Trophoblast cell (in vitro differentiated cells and primary cell): ENCODE data around the gene SCN5A.
"Not testable (repeated sequence)": the region's sequence is repeated elsewhere in the genome, so short reads cannot be mapped to it uniquely, and the experiment has no call there.

Experiments
- DNase-seq, 2 donors: peaks; one replicate each; pipeline ENCODE4 v3.0.0-alpha.2; 2016
- H2AFZ ChIP-seq: 2 replicates; pipeline ENCODE4 v1.6.1; 2013; ENCODE audit warnings: low read length, moderate library complexity, mild to moderate bottlenecking; ENCODE audit not compliant: insufficient read depth, poor library complexity
- H2AK5ac ChIP-seq: 2 replicates; pipeline ENCODE4 v1.6.1; 2013; ENCODE audit warnings: mild to moderate bottlenecking, low read length
- H2BK120ac ChIP-seq: 2 replicates; pipeline ENCODE4 v1.6.1; 2013; ENCODE audit warnings: low read length, mild to moderate bottlenecking, moderate library complexity; ENCODE audit not compliant: insufficient read depth, poor library complexity
- H2BK12ac ChIP-seq: 2 replicates; pipeline ENCODE4 v1.6.1; 2013; ENCODE audit warnings: mild to moderate bottlenecking, low read length, moderate library complexity
- H2BK5ac ChIP-seq: 2 replicates; pipeline ENCODE4 v1.6.1; 2013; ENCODE audit warnings: low read length, low read depth, moderate library complexity, mild to moderate bottlenecking; ENCODE audit not compliant: poor library complexity
- H3K14ac ChIP-seq: 2 replicates; pipeline ENCODE4 v1.6.1; 2013; ENCODE audit warnings: mild to moderate bottlenecking, low read length
- H3K18ac ChIP-seq: 2 replicates; pipeline ENCODE4 v1.6.1; 2013; ENCODE audit warnings: mild to moderate bottlenecking, low read length
- H3K23ac ChIP-seq: 2 replicates; pipeline ENCODE4 v1.6.1; 2013; ENCODE audit warnings: low read length
- H3K27ac ChIP-seq: 2 replicates; pipeline ENCODE4 v1.5.1; 2013; ENCODE audit warnings: low read depth, mild to moderate bottlenecking, inconsistent platforms, low read length, moderate library complexity
- H3K27me3 ChIP-seq: 2 replicates; pipeline ENCODE4 v1.6.1; 2013; ENCODE audit warnings: inconsistent platforms, mild to moderate bottlenecking, low read length, moderate library complexity; ENCODE audit not compliant: insufficient read depth
- H3K36me3 ChIP-seq, 2 experiments: 1 replicate in 1 of 2; 2 replicates in 1 of 2; pipeline ENCODE4 v1.6.1; 2013; ENCODE audit warnings: low read length in 2 of 2, mild to moderate bottlenecking in 2 of 2, moderate library complexity in 1 of 2; ENCODE audit not compliant: insufficient read depth in 2 of 2, control insufficient read depth in 1 of 2
- H3K4ac ChIP-seq: 2 replicates; pipeline ENCODE4 v1.6.1; 2013; ENCODE audit warnings: low read depth, mild to moderate bottlenecking, low read length, moderate library complexity
- H3K4me1 ChIP-seq, 2 experiments: 1 replicate in 1 of 2; 2 replicates in 1 of 2; pipeline ENCODE4 v1.6.1; 2013; ENCODE audit warnings: low read length in 2 of 2, mild to moderate bottlenecking in 2 of 2, moderate library complexity in 1 of 2; ENCODE audit not compliant: insufficient read depth in 2 of 2, control insufficient read depth in 1 of 2
- H3K4me2 ChIP-seq: 2 replicates; pipeline ENCODE4 v1.6.1; 2013; ENCODE audit warnings: inconsistent platforms, mild to moderate bottlenecking, low read length, moderate library complexity
- H3K4me3 ChIP-seq: 2 replicates; pipeline ENCODE4 v1.5.1; 2013; ENCODE audit warnings: mild to moderate bottlenecking, low read depth, low read length, inconsistent platforms
- H3K79me1 ChIP-seq: one replicate; pipeline ENCODE4 v1.6.1; 2013; ENCODE audit warnings: low read length
- H3K79me2 ChIP-seq: 2 replicates; pipeline ENCODE4 v1.6.1; 2013; ENCODE audit warnings: low read length, mild to moderate bottlenecking; ENCODE audit not compliant: control insufficient read depth, insufficient read depth, poor library complexity
- H3K9ac ChIP-seq: 2 replicates; pipeline ENCODE4 v1.6.1; 2013; ENCODE audit warnings: mild to moderate bottlenecking, low read length
- H3K9me3 ChIP-seq: 2 replicates; pipeline ENCODE4 v1.6.1; 2013; ENCODE audit warnings: low read depth, mild to moderate bottlenecking, control low read depth, inconsistent platforms, low read length; ENCODE audit not compliant: insufficient read depth
- H4K12ac ChIP-seq: 2 replicates; pipeline ENCODE4 v1.6.1; 2013; ENCODE audit warnings: low read depth, mild to moderate bottlenecking, low read length, moderate library complexity
- H4K8ac ChIP-seq: 2 replicates; pipeline ENCODE4 v1.6.1; 2013; ENCODE audit warnings: low read depth, mild to moderate bottlenecking, low read length, moderate library complexity
- H4K91ac ChIP-seq: one replicate; pipeline ENCODE4 v1.6.1; 2013; ENCODE audit warnings: low read depth, mild to moderate bottlenecking, low read length, moderate library complexity
- WGBS: extraction: QIAGEN DNeasy Blood & Tissue Kit; methylation state at CpG from one replicate; pipeline ENCODE4 v1.1.7; 2013; ENCODE audit warnings: missing lambda C conversion rate; ENCODE audit not compliant: insufficient read length, insufficient coverage; ENCODE audit errors: extremely low coverage; 5-methylcytosine and 5-hydroxymethylcytosine counted together

The SCN5A gene

DNA sequence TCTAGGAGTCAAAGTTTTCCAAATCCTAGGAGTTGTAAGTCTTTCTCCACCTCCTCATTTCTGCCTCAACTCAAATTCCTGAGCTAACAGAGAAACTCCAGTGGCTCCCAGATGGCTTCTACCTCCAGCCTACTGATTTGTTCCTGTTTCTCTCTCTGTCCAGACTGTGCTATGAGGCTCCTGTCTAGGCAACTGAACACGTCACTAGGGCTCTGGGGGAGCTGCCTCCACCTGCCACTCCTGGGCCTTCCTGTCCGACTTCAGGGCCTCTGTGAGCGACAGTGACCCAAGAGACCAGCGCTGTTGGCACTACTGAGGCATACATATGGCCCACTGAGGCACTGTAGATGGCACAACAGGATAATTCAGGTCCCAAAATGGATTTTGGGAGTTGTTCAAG lies 82.0 kb downstream of the SCN5A start:
- Histone ChIP-seq H3K36me3 (no peaks in the 10 kb centered on the region), H3K79me1 (no peaks in the 10 kb centered on the region), H3K4me2 (no peak overlapping the region), H3K27ac (no peak overlapping the region), H3K9me3 (no peaks in the 10 kb centered on the region), H3K4me1 (no peaks in the 10 kb centered on the region), H2BK120ac (no peak overlapping the region), H3K4ac (no peak overlapping the region), H3K23ac (no peak overlapping the region), H4K91ac (no peak overlapping the region), H4K12ac (no peak overlapping the region), H2AFZ (no peak overlapping the region), H2BK12ac (no peak overlapping the region), H3K9ac (no peak overlapping the region), H2AK5ac (no peak overlapping the region), H3K14ac (no peak overlapping the region), H2BK5ac (no peak overlapping the region), H3K79me2 (no peaks in the 10 kb centered on the region), H3K18ac (no peak overlapping the region), H4K8ac (no peak overlapping the region), H3K4me3 (no peak overlapping the region), H3K27me3 (no peaks in the 10 kb centered on the region)
- DNase-seq = no peak
- no CpG with 5 or more reads among the region's 4 CpGs for WGBS

DNA sequence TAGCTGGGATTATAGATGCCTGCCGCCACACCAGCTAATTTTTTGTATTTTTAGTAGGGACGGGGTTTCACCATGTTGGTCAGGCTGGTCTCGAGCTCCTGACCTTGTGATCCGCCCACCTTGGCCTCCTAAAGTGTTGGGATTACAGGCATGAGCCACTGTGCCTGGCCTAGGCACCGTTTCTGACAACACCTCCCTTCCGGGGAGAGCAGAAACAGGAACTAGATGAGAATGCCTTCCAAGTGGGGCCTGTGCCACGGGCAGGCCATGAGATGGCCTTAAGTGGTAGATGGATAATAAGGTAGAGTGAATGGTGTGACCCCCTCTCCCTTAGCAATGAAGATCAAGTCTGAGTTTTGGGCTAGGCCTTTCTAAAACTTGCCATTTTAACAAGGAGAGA lies 82.7 kb downstream of the SCN5A start:
- not testable (repeated sequence) for H2AK5ac ChIP-seq, H4K91ac ChIP-seq, H2BK12ac ChIP-seq, H3K27me3 ChIP-seq, H3K4ac ChIP-seq, H3K18ac ChIP-seq, H3K36me3 ChIP-seq, H3K9ac ChIP-seq, H3K27ac ChIP-seq, H3K4me2 ChIP-seq, H3K79me1 ChIP-seq, H2BK120ac ChIP-seq, H3K23ac ChIP-seq, H3K4me3 ChIP-seq, H2BK5ac ChIP-seq, H4K12ac ChIP-seq, H2AFZ ChIP-seq, H3K4me1 ChIP-seq, H3K9me3 ChIP-seq, H4K8ac ChIP-seq, H3K79me2 ChIP-seq, H3K14ac ChIP-seq, DNase-seq
- no CpG with 5 or more reads among the region's 7 CpGs for WGBS

DNA sequence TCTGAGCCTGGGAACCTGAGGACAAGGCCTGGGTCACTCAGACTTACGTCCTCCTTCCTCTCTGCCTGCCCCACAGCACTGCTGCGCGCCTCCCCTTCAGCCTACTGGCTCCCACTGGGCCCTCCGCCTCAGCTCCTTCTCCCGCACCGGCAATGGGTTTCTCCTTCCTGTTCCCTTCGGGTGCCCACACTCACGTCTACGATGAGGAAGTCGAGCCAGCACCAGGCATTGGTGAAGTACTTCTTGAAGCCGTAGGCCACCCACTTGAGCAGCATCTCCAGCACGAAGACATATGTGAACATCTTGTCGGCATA lies 83.3 kb downstream of the SCN5A start:
- no CpG with 5 or more reads among the region's 13 CpGs for WGBS
- Histone ChIP-seq H4K12ac (no peak overlapping the region), H2BK12ac (no peak overlapping the region), H3K14ac (no peak overlapping the region), H3K4me2 (no peak overlapping the region), H2AFZ (no peak overlapping the region), H3K36me3 (no peaks in the 10 kb centered on the region), H4K8ac (no peak overlapping the region), H3K79me1 (no peaks in the 10 kb centered on the region), H3K4ac (no peak overlapping the region), H2BK120ac (no peak overlapping the region), H3K18ac (no peak overlapping the region), H2AK5ac (no peak overlapping the region), H3K4me3 (no peak overlapping the region), H3K9me3 (no peaks in the 10 kb centered on the region), H3K23ac (no peak overlapping the region), H3K27ac (no peak overlapping the region), H3K79me2 (no peaks in the 10 kb centered on the region), H4K91ac (no peak overlapping the region), H3K27me3 (no peaks in the 10 kb centered on the region), H2BK5ac (no peak overlapping the region), H3K9ac (no peak overlapping the region), H3K4me1 (no peaks in the 10 kb centered on the region)
- DNase-seq = no peak

DNA sequence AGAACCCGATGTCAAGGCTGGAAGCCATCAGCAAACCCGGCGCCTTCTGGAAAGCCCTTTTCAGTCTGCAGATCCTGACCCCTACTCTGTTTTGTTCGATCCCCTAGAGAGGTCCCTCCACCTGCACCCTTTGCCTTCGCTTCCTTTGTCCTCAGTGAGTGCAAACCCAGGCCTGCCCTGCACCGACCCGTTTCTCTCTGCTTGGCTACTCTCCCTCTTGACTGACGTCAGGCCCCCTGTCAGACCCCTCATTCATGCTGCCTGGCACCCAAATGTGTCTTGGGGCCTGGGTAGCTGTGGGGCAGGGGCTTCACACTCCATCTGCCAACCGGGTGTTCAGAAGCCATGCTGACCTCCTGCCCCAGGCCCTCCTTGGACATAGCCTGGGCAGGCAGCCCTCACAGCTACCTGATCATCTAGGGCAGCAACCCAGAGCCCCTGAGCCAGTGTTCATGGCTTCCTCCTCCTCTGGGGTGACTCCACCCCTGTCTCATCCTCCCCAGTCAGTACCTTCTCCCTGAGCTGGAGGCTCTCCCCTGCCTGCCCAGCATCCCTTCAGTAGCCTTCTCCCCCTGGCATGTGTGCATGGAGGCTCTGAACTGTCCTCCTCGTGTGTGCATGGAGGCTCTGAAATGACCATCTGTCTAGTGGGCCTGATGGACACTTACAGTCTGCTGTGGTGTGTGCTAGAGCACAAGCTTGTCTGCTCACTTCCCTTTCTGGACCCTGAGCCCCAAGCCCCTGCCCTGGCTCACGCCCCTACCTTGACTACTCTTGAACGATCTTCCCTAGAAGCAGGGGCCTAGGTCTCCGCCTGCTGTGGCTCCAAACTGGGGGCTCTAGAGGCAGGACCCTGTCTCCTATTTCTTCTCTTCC lies 83.9 kb downstream of the SCN5A start:
- no peak for DNase-seq
- H2AK5ac ChIP-seq = no peak overlapping the region
- H3K9me3 ChIP-seq = no peaks in the 10 kb centered on the region
- H3K4me3 ChIP-seq = no peak overlapping the region
- no peak overlapping the region for H2BK12ac ChIP-seq
- no peak overlapping the region for H3K9ac ChIP-seq
- H3K36me3 ChIP-seq = no peaks in the 10 kb centered on the region
- no peak overlapping the region for H3K4me2 ChIP-seq
- no peak overlapping the region for H2BK5ac ChIP-seq
- H3K4ac ChIP-seq = no peak overlapping the region
- no peak overlapping the region for H3K23ac ChIP-seq
- no peak overlapping the region for H4K91ac ChIP-seq
- H2BK120ac ChIP-seq = no peak overlapping the region
- WGBS = no CpG with 5 or more reads among the region's 13 CpGs
- H4K8ac ChIP-seq = no peak overlapping the region
- H3K27me3 ChIP-seq = no peaks in the 10 kb centered on the region
- H2AFZ ChIP-seq = no peak overlapping the region
- H3K4me1 ChIP-seq = no peaks in the 10 kb centered on the region
- no peak overlapping the region for H3K18ac ChIP-seq
- H3K27ac ChIP-seq = no peak overlapping the region
- no peaks in the 10 kb centered on the region for H3K79me1 ChIP-seq
- no peak overlapping the region for H3K14ac ChIP-seq
- no peak overlapping the region for H4K12ac ChIP-seq
- no peaks in the 10 kb centered on the region for H3K79me2 ChIP-seq
